HG02884 (cell line): ENCODE measurements around the gene STXBP4.
A peak's percentile ranks its signal among the peaks of the same experiment; 100 is the strongest.
"Not testable (repeated sequence)": the region's sequence is repeated elsewhere in the genome, so short reads cannot be mapped to it uniquely, and the experiment has no call there.

ENCODE experiments used
- ATAC-seq: cut with Tn5 transposase; IDR thresholded peaks from one replicate; pipeline ENCODE4 v1.9.1; 2021; ENCODE audit warnings: mild to moderate bottlenecking, moderate library complexity; ENCODE audit not compliant: unreplicated experiment

STXBP4 gene

GRCh38 chr17:55038291-55038690 is 69.7 kb downstream of the STXBP4 start:
- ATAC-seq: no peak

GRCh38 chr17:55040611-55041010 is 72.0 kb downstream of the STXBP4 start:
- ATAC-seq: no peak

- no peak for ATAC-seq
Observed at GRCh38 chr17:55053855-55054254, 85.3 kb downstream of the STXBP4 start.

- no peak for ATAC-seq
Observed at GRCh38 chr17:55054429-55054828, 85.9 kb downstream of the STXBP4 start.

- no peak for ATAC-seq
Observed at GRCh38 chr17:55056526-55056925, 88.0 kb downstream of the STXBP4 start.

- ATAC-seq: no peak
Observed at GRCh38 chr17:55057184-55057583, 88.6 kb downstream of the STXBP4 start.

- no peak for ATAC-seq
Observed at GRCh38 chr17:55059724-55060123, 91.2 kb downstream of the STXBP4 start.

- no peak for ATAC-seq
Observed at GRCh38 chr17:55062921-55063320, 94.4 kb downstream of the STXBP4 start.

GRCh38 chr17:55063885-55064874 is 95.6 kb downstream of the STXBP4 start:
- ATAC-seq: no peak

GRCh38 chr17:55067697-55068439 is 99.3 kb downstream of the STXBP4 start:
- ATAC-seq: no peak

GRCh38 chr17:55068862-55069811 is 100.6 kb downstream of the STXBP4 start:
- ATAC-seq: no peak

- ATAC-seq: no peak
Observed at GRCh38 chr17:55069983-55070529, 101.5 kb downstream of the STXBP4 start.

GRCh38 chr17:55072898-55073297 is 104.3 kb downstream of the STXBP4 start:
- no peak for ATAC-seq

- ATAC-seq: not testable (repeated sequence)
Observed at GRCh38 chr17:55073467-55073866, 104.9 kb downstream of the STXBP4 start.

- ATAC-seq: no peak
Observed at GRCh38 chr17:55081559-55081958, 113.0 kb downstream of the STXBP4 start.

GRCh38 chr17:55086635-55087058 is 118.1 kb downstream of the STXBP4 start:
- ATAC-seq: no peak

GRCh38 chr17:55089256-55089655 is 120.7 kb downstream of the STXBP4 start:
- no peak for ATAC-seq

GRCh38 chr17:55090079-55090492 is 121.5 kb downstream of the STXBP4 start:
- ATAC-seq: peak; percentile 100

GRCh38 chr17:55093353-55093752 is 124.8 kb downstream of the STXBP4 start:
- no peak for ATAC-seq

GRCh38 chr17:55098765-55099164 is 130.2 kb downstream of the STXBP4 start:
- ATAC-seq: no peak
